Right atrium auricular region (tissue), 2 donors: Measurements from ENCODE around the gene ZNF670. TPM values are rescaled to one million over a fixed set of nuclear protein-coding genes. Genes with fewer than 3 reads are reported as not detected.

Experiments used
- DNase-seq: peaks from one replicate; pipeline ENCODE4 v3.0.0-alpha.2; 2019; ENCODE audit warnings: low spot score
- H3K27ac ChIP-seq, 2 donors: fragments of 200-600 bp; sonication (generic); 1 replicate in 1 of 2; 2 replicates in 1 of 2; pipeline ENCODE4 v1.5.1; 2016 to 2019
- H3K27me3 ChIP-seq, 2 donors: fragments of 200-600 bp; sonication (generic); one replicate each; pipeline versions ENCODE4 v1.5.1 to v1.6.0; 2017 to 2019
- H3K36me3 ChIP-seq: fragments of 200-600 bp; sonication (generic); one replicate; pipeline ENCODE4 v1.5.1; 2016
- H3K4me1 ChIP-seq, 2 donors: fragments of 200-600 bp; sonication (generic); one replicate each; pipeline versions ENCODE4 v1.5.1 to v1.6.0; 2017 to 2019
- H3K4me3 ChIP-seq, 2 donors: fragments of 200-600 bp; sonication (generic); 1 replicate in 1 of 2; 2 replicates in 1 of 2; pipeline ENCODE4 v1.5.1; 2017 to 2019; ENCODE audit warnings: mild to moderate bottlenecking in 1 of 2, moderate library complexity in 1 of 2
- H3K9me3 ChIP-seq, 2 donors: fragments of 200-600 bp; sonication (generic); one replicate each; pipeline ENCODE4 v1.5.1; 2019
- CTCF ChIP-seq, 2 donors: fragments of 200-600 bp; sonication (generic); IDR thresholded peaks; one replicate each; pipeline ENCODE4 v1.5.1; 2019; ENCODE audit warnings: antibody characterized with exemption in 2 of 2
- total RNA-seq, 2 donors: library from RNA; depleted of rRNA; stranded (reverse); fragments of >200 nt; gene quantifications; one replicate each; pipeline ENCODE4 v1.1.0, GENCODE V29; 2016

Gene ZNF670
- total RNA-seq, 2 donors from 2014 or later, result 0.93 to 1.8 TPM

- no peaks in the 10 kb centered on the region for H3K27me3 ChIP-seq
- no peak for TF ChIP-seq CTCF (IDR thresholded peaks at IDR 0.05)
- no peak for DNase-seq
- H3K36me3 ChIP-seq, result no peaks in the 10 kb centered on the region
- H3K4me3 ChIP-seq, result no peak overlapping the region
- no peaks in the 10 kb centered on the region for H3K9me3 ChIP-seq
- H3K27ac ChIP-seq, result no peak overlapping the region
- no peaks in the 10 kb centered on the region for H3K4me1 ChIP-seq
Measured at GRCh38 chr1:247089616-247090375, 11.2 kb upstream of the ZNF670 start.

- no peak overlapping the region for H3K4me3 ChIP-seq
- H3K27me3 ChIP-seq, result no peaks in the 10 kb centered on the region
- no peaks in the 10 kb centered on the region for H3K4me1 ChIP-seq
- no peak for TF ChIP-seq CTCF (IDR thresholded peaks at IDR 0.05)
- no peak for DNase-seq
- no peaks in the 10 kb centered on the region for H3K36me3 ChIP-seq
- H3K27ac ChIP-seq, result no peak overlapping the region
- H3K9me3 ChIP-seq, result no peaks in the 10 kb centered on the region
Measured at GRCh38 chr1:247088967-247089366, 10.4 kb upstream of the ZNF670 start.

- Histone ChIP-seq H3K36me3 (no peaks in the 10 kb centered on the region), H3K4me3 (no peak overlapping the region), H3K27ac (no peak overlapping the region), H3K27me3 (no peaks in the 10 kb centered on the region), H3K4me1 (no peaks in the 10 kb centered on the region), H3K9me3 (no peaks in the 10 kb centered on the region)
- TF ChIP-seq CTCF (IDR thresholded peaks at IDR 0.05), result no peak
- no peak for DNase-seq
Measured at GRCh38 chr1:247087256-247087655, 8.6 kb upstream of the ZNF670 start.

- H3K4me3 ChIP-seq, result no peak overlapping the region
- H3K36me3 ChIP-seq, result no peaks in the 10 kb centered on the region
- H3K27me3 ChIP-seq, result no peaks in the 10 kb centered on the region
- no peak overlapping the region for H3K27ac ChIP-seq
- TF ChIP-seq CTCF (IDR thresholded peaks at IDR 0.05), result no peak
- no peaks in the 10 kb centered on the region for H3K4me1 ChIP-seq
- DNase-seq, result no peak
- H3K9me3 ChIP-seq, result no peaks in the 10 kb centered on the region
Measured at GRCh38 chr1:247085310-247085709, 6.7 kb upstream of the ZNF670 start.

- H3K9me3 ChIP-seq, result no peaks in the 10 kb centered on the region
- no peak for TF ChIP-seq CTCF (IDR thresholded peaks at IDR 0.05)
- DNase-seq, result no peak
- H3K4me1 ChIP-seq, result peaks cover 0 to under 1% of the 10 kb centered on the region in 2 donors
- no peak overlapping the region for H3K27ac ChIP-seq
- no peaks in the 10 kb centered on the region for H3K36me3 ChIP-seq
- no peak overlapping the region for H3K4me3 ChIP-seq
- no peaks in the 10 kb centered on the region for H3K27me3 ChIP-seq
Measured at GRCh38 chr1:247084771-247085170, 6.2 kb upstream of the ZNF670 start.
